Anterior cingulate cortex (tissue), 58 donors: ENCODE measurements around the gene F9.
"Not testable (repeated sequence)": the region's sequence is repeated elsewhere in the genome, so short reads cannot be mapped to it uniquely, and the experiment has no call there.

Experiments
- DNase-seq, 58 donors: peaks; one replicate each; lab custom pipeline; 2025; lab: John Stamatoyannopoulos, UW

F9 gene

GRCh38 chrX:139530550-139530949 lies at the start of gene F9:
Gene F9, plus strand, starts transcription at chrX:139530739. Its CDS starts 26 bp downstream, at chrX:139530765.
- DNase-seq: no peak

- no peak for DNase-seq
Observed at GRCh38 chrX:139483699-139484098, 46.8 kb upstream of the F9 start.

- DNase-seq: no peak
Observed at GRCh38 chrX:139484591-139484990, 45.9 kb upstream of the F9 start.

GRCh38 chrX:139495324-139495723 lies 35.2 kb upstream of the F9 start:
- DNase-seq: no peak

GRCh38 chrX:139506333-139506732 lies 24.2 kb upstream of the F9 start:
- no peak for DNase-seq

GRCh38 chrX:139508099-139508498 lies 22.4 kb upstream of the F9 start:
- DNase-seq: no peak

GRCh38 chrX:139518475-139518874 lies 12.1 kb upstream of the F9 start:
- DNase-seq: no peak

- DNase-seq: not testable (repeated sequence)
Observed at GRCh38 chrX:139528829-139529228, 1.7 kb upstream of the F9 start.

GRCh38 chrX:139532834-139533233 lies 2.3 kb downstream of the F9 start:
- DNase-seq: no peak

- DNase-seq: no peak
Observed at GRCh38 chrX:139533444-139533843, 2.9 kb downstream of the F9 start.

GRCh38 chrX:139538907-139539790 lies 8.6 kb downstream of the F9 start:
- no peak for DNase-seq

GRCh38 chrX:139542652-139543051 lies 12.1 kb downstream of the F9 start:
- no peak for DNase-seq

GRCh38 chrX:139543920-139544319 lies 13.4 kb downstream of the F9 start:
- no peak for DNase-seq

GRCh38 chrX:139544591-139544990 lies 14.1 kb downstream of the F9 start:
- no peak for DNase-seq

- DNase-seq: no peak
Observed at GRCh38 chrX:139554376-139554775, 23.8 kb downstream of the F9 start.

- no peak for DNase-seq
Observed at GRCh38 chrX:139554991-139555675, 24.6 kb downstream of the F9 start.

GRCh38 chrX:139559383-139560042 lies 29.0 kb downstream of the F9 start:
- peak in 10 of 58 donors; percentile 0 to 22 (median 1) for DNase-seq

- DNase-seq: no peak
Observed at GRCh38 chrX:139560221-139560620, 29.7 kb downstream of the F9 start.

- no peak for DNase-seq
Observed at GRCh38 chrX:139563251-139563650, 32.7 kb downstream of the F9 start.

- no peak for DNase-seq
Observed at GRCh38 chrX:139566981-139567380, 36.4 kb downstream of the F9 start.

GRCh38 chrX:139581068-139581467 lies 50.5 kb downstream of the F9 start:
- DNase-seq: no peak
